SU-DHL-6 (cell line): ENCODE measurements around the gene MPI.

Experiments used
- CTCF ChIP-seq: fragments of 200-600 bp; sonication (generic); IDR thresholded peaks from one replicate; pipeline ENCODE4 v1.5.1; 2017; ENCODE audit warnings: antibody characterized with exemption, mild to moderate bottlenecking, low read length, moderate library complexity; ENCODE audit not compliant: insufficient read depth, poor library complexity, severe bottlenecking
- EZH2phosphoT487 ChIP-seq: fragments of 200-600 bp; sonication (generic), shearing (Covaris generic); conservative IDR thresholded peaks from 2 replicates; pipeline ENCODE4 v1.6.1; 2018; ENCODE audit warnings: mild to moderate bottlenecking, antibody characterized with exemption, low read length, moderate library complexity, mixed read lengths

- TF ChIP-seq CTCF, result no peak
- no peak for TF ChIP-seq EZH2phosphoT487
Observed at GRCh38 chr15:74889883-74890664, at the start of gene MPI.
